ENCODE measurements around the gene HOXA3. TPM values are rescaled to one million over a fixed set of nuclear protein-coding genes. Genes with fewer than 3 reads are reported as not detected.

Gene HOXA3
- total RNA-seq, 3 donors from 2014 or later (not counting 1 experiment from before 2014, with no cell fraction given): 0.32 to 0.78 (median 0.35) TPM

GRCh38 chr7:27177795-27178320, 25.5 kb upstream of the HOXA3 start:
- DNase-seq (no peak), ATAC-seq (no peak)
- no peaks in the 10 kb centered on the region for H3K9me3 ChIP-seq (ENCODE audit: control insufficient read depth, insufficient read depth, low read length)
- H3K27me3 ChIP-seq (ENCODE audit: control insufficient read depth, insufficient read depth, low read length): peaks cover 63% of the 10 kb centered on the region
- peaks cover 23% of the 10 kb centered on the region for H3K4me1 ChIP-seq (ENCODE audit: control insufficient read depth, insufficient read depth, low read length)
- peaks cover 7% of the 10 kb centered on the region for H3K36me3 Mint-ChIP-seq
- TF ChIP-seq CTCF (IDR thresholded peaks at IDR 0.05): no peak
- 94% methylated on average over 5 of the region's 5 CpGs for WGBS (ENCODE audit: insufficient coverage)
- H3K27ac ChIP-seq (ENCODE audit: low read length): no peak overlapping the region
- no peak overlapping the region for H3K4me3 ChIP-seq (ENCODE audit: low read length)
- H3K4me1 Mint-ChIP-seq: peaks cover 7 to 16% of the 10 kb centered on the region in 2 donors
- intact Hi-C loops (cut with micrococcal nuclease): no loop called here
- H3K4me3 Mint-ChIP-seq: no peak overlapping the region
- H3K9me3 Mint-ChIP-seq: no peaks in the 10 kb centered on the region
- H3K36me3 ChIP-seq (ENCODE audit: control insufficient read depth, insufficient read depth, low read length): no peaks in the 10 kb centered on the region
- H3K27ac Mint-ChIP-seq: no peak overlapping the region
- peaks cover 44 to 57% of the 10 kb centered on the region in 2 donors for H3K27me3 Mint-ChIP-seq (ENCODE audit: low read depth in 2 of 2)

- Mint-ChIP-seq H3K27ac (no peak overlapping the region), H3K9me3 (no peaks in the 10 kb centered on the region), H3K27me3 (ENCODE audit: low read depth in 2 of 2) (peaks cover 44 to 56% of the 10 kb centered on the region in 2 donors), H3K4me1 (peaks cover 11 to 22% of the 10 kb centered on the region in 2 donors), H3K36me3 (peaks cover 9% of the 10 kb centered on the region), H3K4me3 (no peak overlapping the region)
- Histone ChIP-seq H3K4me3 (ENCODE audit: low read length) (no peak overlapping the region), H3K4me1 (ENCODE audit: control insufficient read depth, insufficient read depth, low read length) (peaks cover 28% of the 10 kb centered on the region), H3K36me3 (ENCODE audit: control insufficient read depth, insufficient read depth, low read length) (no peaks in the 10 kb centered on the region), H3K27me3 (ENCODE audit: control insufficient read depth, insufficient read depth, low read length) (peaks cover 63% of the 10 kb centered on the region), H3K9me3 (ENCODE audit: control insufficient read depth, insufficient read depth, low read length) (no peaks in the 10 kb centered on the region), H3K27ac (ENCODE audit: low read length) (no peak overlapping the region)
- intact Hi-C loops (cut with micrococcal nuclease): no loop called here
- DNase-seq: peak in 1 of 2 donors; percentile 11
- ATAC-seq: no peak
- TF ChIP-seq CTCF (IDR thresholded peaks at IDR 0.05): no peak
- 93% methylated on average over 22 of the region's 22 CpGs for WGBS (ENCODE audit: insufficient coverage)
Observed at GRCh38 chr7:27176962-27177794, 24.8 kb upstream of the HOXA3 start.

- Mint-ChIP-seq H3K4me3 (no peak overlapping the region), H3K36me3 (peaks cover 16% of the 10 kb centered on the region), H3K9me3 (no peaks in the 10 kb centered on the region), H3K27ac (no peak overlapping the region), H3K27me3 (ENCODE audit: low read depth in 2 of 2) (peaks cover 49 to 57% of the 10 kb centered on the region in 2 donors), H3K4me1 (peaks cover 18 to 29% of the 10 kb centered on the region in 2 donors)
- TF ChIP-seq CTCF (IDR thresholded peaks at IDR 0.05): no peak
- no peaks in the 10 kb centered on the region for H3K9me3 ChIP-seq (ENCODE audit: control insufficient read depth, insufficient read depth, low read length)
- no peak for ATAC-seq
- no peaks in the 10 kb centered on the region for H3K36me3 ChIP-seq (ENCODE audit: control insufficient read depth, insufficient read depth, low read length)
- no peak overlapping the region for H3K27ac ChIP-seq (ENCODE audit: low read length)
- 73% methylated on average over 3 of the region's 3 CpGs for WGBS (ENCODE audit: insufficient coverage)
- no peak overlapping the region for H3K4me3 ChIP-seq (ENCODE audit: low read length)
- intact Hi-C loops (cut with micrococcal nuclease): no loop called here
- peaks cover 65% of the 10 kb centered on the region for H3K27me3 ChIP-seq (ENCODE audit: control insufficient read depth, insufficient read depth, low read length)
- no peak for DNase-seq
- H3K4me1 ChIP-seq (ENCODE audit: control insufficient read depth, insufficient read depth, low read length): peaks cover 35% of the 10 kb centered on the region
Observed at GRCh38 chr7:27176524-27176845, 24.1 kb upstream of the HOXA3 start.
